Measurements from ENCODE around the gene FN3KRP.
"Not testable (repeated sequence)": the region's sequence is repeated elsewhere in the genome, so short reads cannot be mapped to it uniquely, and the experiment has no call there.

Gene FN3KRP

GRCh38 chr17:82743344-82744219, 27.1 kb downstream of the FN3KRP start:
- Mint-ChIP-seq H3K27ac (no peak overlapping the region), H3K9me3 (peaks cover 9% of the 10 kb centered on the region), H3K4me1 (no peaks in the 10 kb centered on the region), H3K36me3 (no peaks in the 10 kb centered on the region), H3K4me3 (no peak overlapping the region)
- ATAC-seq (peak; percentile 26), DNase-seq (ENCODE audit: low spot score in 2 of 2) (no peak)

GRCh38 chr17:82744736-82745135, 28.2 kb downstream of the FN3KRP start:
- not testable (repeated sequence) for ATAC-seq; H3K4me1 Mint-ChIP-seq; H3K27ac Mint-ChIP-seq; DNase-seq (ENCODE audit: low spot score in 2 of 2); H3K36me3 Mint-ChIP-seq; H3K9me3 Mint-ChIP-seq; H3K4me3 Mint-ChIP-seq

- no peak for DNase-seq (ENCODE audit: low spot score in 2 of 2)
- H3K4me1 Mint-ChIP-seq: no peaks in the 10 kb centered on the region
- ATAC-seq: no peak
- H3K4me3 Mint-ChIP-seq: no peak overlapping the region
- no peak overlapping the region for H3K27ac Mint-ChIP-seq
- peaks cover 9% of the 10 kb centered on the region for H3K9me3 Mint-ChIP-seq
- no peaks in the 10 kb centered on the region for H3K36me3 Mint-ChIP-seq
These were observed 29.0 kb downstream of the FN3KRP start for GRCh38 chr17:82745524-82745923.

- ATAC-seq (no peak), DNase-seq (ENCODE audit: low spot score in 2 of 2) (no peak)
- Mint-ChIP-seq H3K4me1 (peaks cover 13% of the 10 kb centered on the region), H3K4me3 (no peak overlapping the region), H3K9me3 (peaks cover 3% of the 10 kb centered on the region), H3K36me3 (no peaks in the 10 kb centered on the region), H3K27ac (no peak overlapping the region)
These were observed 32.2 kb downstream of the FN3KRP start for GRCh38 chr17:82748756-82749155.

- peaks cover 24% of the 10 kb centered on the region for H3K4me1 Mint-ChIP-seq
- H3K4me3 Mint-ChIP-seq: peak overlapping the region; percentile 82
- DNase-seq (ENCODE audit: low spot score in 2 of 2): no peak
- peaks cover under 1% of the 10 kb centered on the region for H3K36me3 Mint-ChIP-seq
- no peak overlapping the region for H3K27ac Mint-ChIP-seq
- ATAC-seq: no peak
- H3K9me3 Mint-ChIP-seq: peaks cover 3% of the 10 kb centered on the region
These were observed 33.9 kb downstream of the FN3KRP start for GRCh38 chr17:82750241-82750908.

GRCh38 chr17:82751171-82751570, 34.7 kb downstream of the FN3KRP start:
- peaks cover 9% of the 10 kb centered on the region for H3K36me3 Mint-ChIP-seq
- peaks cover 3% of the 10 kb centered on the region for H3K9me3 Mint-ChIP-seq
- H3K4me3 Mint-ChIP-seq: peak overlapping the region; percentile 82
- peaks cover 30% of the 10 kb centered on the region for H3K4me1 Mint-ChIP-seq
- H3K27ac Mint-ChIP-seq: no peak overlapping the region
- peak in 1 of 2 donors; percentile 81 for DNase-seq (ENCODE audit: low spot score in 2 of 2)
- peak; percentile 53 for ATAC-seq

- Mint-ChIP-seq H3K4me1 (peaks cover 30% of the 10 kb centered on the region), H3K36me3 (peaks cover 15% of the 10 kb centered on the region), H3K27ac (peak within 1 kb of the TSS; percentile 69), H3K9me3 (no peaks in the 10 kb centered on the region), H3K4me3 (peak within 1 kb of the TSS; percentile 82)
- peak; percentile 84 for ATAC-seq
- peak; percentile 78 to 94 for DNase-seq (ENCODE audit: low spot score in 2 of 2)
These were observed 35.3 kb downstream of the FN3KRP start, which contains the start of gene TBCD for GRCh38 chr17:82751571-82752370. Gene TBCD, plus strand, starts transcription at chr17:82752065. Its CDS starts 129 bp downstream, at chr17:82752194.

GRCh38 chr17:82752371-82753200, 36.1 kb downstream of the FN3KRP start:
- H3K4me3 Mint-ChIP-seq: peak overlapping the region; percentile 82
- ATAC-seq (peak; percentile 54), DNase-seq (ENCODE audit: low spot score in 2 of 2) (peak in 1 of 2 donors; percentile 65)
- peaks cover 30% of the 10 kb centered on the region for H3K4me1 Mint-ChIP-seq
- H3K9me3 Mint-ChIP-seq: no peaks in the 10 kb centered on the region
- H3K36me3 Mint-ChIP-seq: peaks cover 23% of the 10 kb centered on the region
- H3K27ac Mint-ChIP-seq: peak overlapping the region; percentile 69

GRCh38 chr17:82753201-82753464, 36.6 kb downstream of the FN3KRP start:
- ATAC-seq: no peak
- no peaks in the 10 kb centered on the region for H3K9me3 Mint-ChIP-seq
- DNase-seq (ENCODE audit: low spot score in 2 of 2): no peak
- H3K27ac Mint-ChIP-seq: peak overlapping the region; percentile 69
- peaks cover 29% of the 10 kb centered on the region for H3K36me3 Mint-ChIP-seq
- H3K4me1 Mint-ChIP-seq: peaks cover 30% of the 10 kb centered on the region
- peak overlapping the region; percentile 82 for H3K4me3 Mint-ChIP-seq

- no peak overlapping the region for H3K27ac Mint-ChIP-seq
- DNase-seq (ENCODE audit: low spot score in 2 of 2): no peak
- ATAC-seq: no peak
- peaks cover 30% of the 10 kb centered on the region for H3K4me1 Mint-ChIP-seq
- H3K4me3 Mint-ChIP-seq: no peak overlapping the region
- H3K9me3 Mint-ChIP-seq: no peaks in the 10 kb centered on the region
- H3K36me3 Mint-ChIP-seq: peaks cover 40% of the 10 kb centered on the region
These were observed 38.0 kb downstream of the FN3KRP start for GRCh38 chr17:82754297-82755208.

- Mint-ChIP-seq H3K9me3 (no peaks in the 10 kb centered on the region), H3K36me3 (peaks cover 55% of the 10 kb centered on the region), H3K27ac (peak overlapping the region; percentile 26), H3K4me3 (no peak overlapping the region), H3K4me1 (peaks cover 30% of the 10 kb centered on the region)
- DNase-seq (ENCODE audit: low spot score in 2 of 2) (no peak), ATAC-seq (no peak)
These were observed 39.7 kb downstream of the FN3KRP start for GRCh38 chr17:82756166-82756565.

GRCh38 chr17:82765371-82765770, 48.9 kb downstream of the FN3KRP start:
- no peak overlapping the region for H3K4me3 Mint-ChIP-seq
- peaks cover 88% of the 10 kb centered on the region for H3K36me3 Mint-ChIP-seq
- no peak overlapping the region for H3K27ac Mint-ChIP-seq
- H3K9me3 Mint-ChIP-seq: no peaks in the 10 kb centered on the region
- DNase-seq (ENCODE audit: low spot score in 2 of 2): no peak
- ATAC-seq: no peak
- H3K4me1 Mint-ChIP-seq: peaks cover 6% of the 10 kb centered on the region

GRCh38 chr17:82767041-82767754, 50.7 kb downstream of the FN3KRP start:
- peaks cover 9% of the 10 kb centered on the region for H3K4me1 Mint-ChIP-seq
- no peak overlapping the region for H3K4me3 Mint-ChIP-seq
- DNase-seq (ENCODE audit: low spot score in 2 of 2) (no peak), ATAC-seq (peak; percentile 36)
- no peaks in the 10 kb centered on the region for H3K9me3 Mint-ChIP-seq
- peak overlapping the region; percentile 34 for H3K27ac Mint-ChIP-seq
- H3K36me3 Mint-ChIP-seq: peaks cover 90% of the 10 kb centered on the region

Data from stimulated activated effector memory CD8-positive, alpha-beta T cell treated with anti-CD3 and anti-CD28 coated beads, Interleukin-12 subunit alpha, Interleukin-12 subunit beta, amount 100 ng/mL, for 72 hours (primary cell).